GM12864 (cell line): ENCODE data around the gene HSDL1.

Source experiments
- DNase-seq: peaks from one replicate; pipeline ENCODE4 v3.0.0-alpha.2; 2011; ENCODE audit warnings: low read depth
- H3K4me3 ChIP-seq: 2 replicates; pipeline ENCODE4 v1.5.1; 2011; ENCODE audit warnings: mild to moderate bottlenecking, low read depth, low read length, control low read depth
- TF ChIP-seq, protein P1 (sequence below): IDR thresholded peaks from 2 replicates; pipeline ENCODE4 v1.5.1; 2011; ENCODE audit warnings: low read depth, mild to moderate bottlenecking, moderate library complexity, low read length, control low read depth, inconsistent platforms; ENCODE audit errors: missing control alignments

HSDL1 gene

GRCh38 chr16:84138824-84139627 is 6.0 kb downstream of the HSDL1 start:
- TF ChIP-seq, protein P1, sequence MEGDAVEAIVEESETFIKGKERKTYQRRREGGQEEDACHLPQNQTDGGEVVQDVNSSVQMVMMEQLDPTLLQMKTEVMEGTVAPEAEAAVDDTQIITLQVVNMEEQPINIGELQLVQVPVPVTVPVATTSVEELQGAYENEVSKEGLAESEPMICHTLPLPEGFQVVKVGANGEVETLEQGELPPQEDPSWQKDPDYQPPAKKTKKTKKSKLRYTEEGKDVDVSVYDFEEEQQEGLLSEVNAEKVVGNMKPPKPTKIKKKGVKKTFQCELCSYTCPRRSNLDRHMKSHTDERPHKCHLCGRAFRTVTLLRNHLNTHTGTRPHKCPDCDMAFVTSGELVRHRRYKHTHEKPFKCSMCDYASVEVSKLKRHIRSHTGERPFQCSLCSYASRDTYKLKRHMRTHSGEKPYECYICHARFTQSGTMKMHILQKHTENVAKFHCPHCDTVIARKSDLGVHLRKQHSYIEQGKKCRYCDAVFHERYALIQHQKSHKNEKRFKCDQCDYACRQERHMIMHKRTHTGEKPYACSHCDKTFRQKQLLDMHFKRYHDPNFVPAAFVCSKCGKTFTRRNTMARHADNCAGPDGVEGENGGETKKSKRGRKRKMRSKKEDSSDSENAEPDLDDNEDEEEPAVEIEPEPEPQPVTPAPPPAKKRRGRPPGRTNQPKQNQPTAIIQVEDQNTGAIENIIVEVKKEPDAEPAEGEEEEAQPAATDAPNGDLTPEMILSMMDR: no peak
- no peak overlapping the region for H3K4me3 ChIP-seq
- no peak for DNase-seq

GRCh38 chr16:84138500-84138823 is 6.5 kb downstream of the HSDL1 start:
- no peak for DNase-seq
- H3K4me3 ChIP-seq: no peak overlapping the region
- TF ChIP-seq, protein P1: no peak

DNA sequence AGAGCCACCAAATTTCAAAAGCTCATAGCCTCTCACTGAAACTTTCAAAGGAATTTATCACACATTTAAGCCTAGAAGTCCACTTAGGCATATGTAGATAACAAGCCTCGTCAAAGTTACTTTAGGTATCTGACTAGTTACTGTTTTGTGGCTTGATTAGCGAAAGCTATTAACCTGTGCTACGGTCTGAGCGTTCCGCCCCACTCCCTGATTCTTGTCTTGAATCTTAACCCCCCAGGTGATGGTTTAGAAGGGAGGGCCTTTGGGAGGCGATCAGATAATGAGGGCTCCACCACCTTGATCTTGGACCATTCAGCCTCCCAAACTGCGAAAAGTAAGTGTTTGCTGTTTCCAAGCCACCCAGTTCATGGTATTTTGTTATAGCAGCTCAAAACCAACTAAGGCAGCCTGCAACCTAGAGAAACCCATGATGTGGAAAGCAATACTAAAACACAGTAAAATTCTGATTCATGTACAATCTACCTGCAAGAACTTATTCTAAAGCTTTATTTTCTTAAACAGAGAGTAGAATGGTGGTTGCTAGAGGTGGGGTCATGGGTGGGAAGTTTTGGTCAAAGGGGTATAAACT is 7.1 kb downstream of the HSDL1 start:
- DNase-seq: no peak
- TF ChIP-seq, protein P1: no peak
- H3K4me3 ChIP-seq: no peak overlapping the region

GRCh38 chr16:84137287-84137686 is 7.7 kb downstream of the HSDL1 start:
- no peak for DNase-seq
- TF ChIP-seq, protein P1: no peak
- no peak overlapping the region for H3K4me3 ChIP-seq

DNA sequence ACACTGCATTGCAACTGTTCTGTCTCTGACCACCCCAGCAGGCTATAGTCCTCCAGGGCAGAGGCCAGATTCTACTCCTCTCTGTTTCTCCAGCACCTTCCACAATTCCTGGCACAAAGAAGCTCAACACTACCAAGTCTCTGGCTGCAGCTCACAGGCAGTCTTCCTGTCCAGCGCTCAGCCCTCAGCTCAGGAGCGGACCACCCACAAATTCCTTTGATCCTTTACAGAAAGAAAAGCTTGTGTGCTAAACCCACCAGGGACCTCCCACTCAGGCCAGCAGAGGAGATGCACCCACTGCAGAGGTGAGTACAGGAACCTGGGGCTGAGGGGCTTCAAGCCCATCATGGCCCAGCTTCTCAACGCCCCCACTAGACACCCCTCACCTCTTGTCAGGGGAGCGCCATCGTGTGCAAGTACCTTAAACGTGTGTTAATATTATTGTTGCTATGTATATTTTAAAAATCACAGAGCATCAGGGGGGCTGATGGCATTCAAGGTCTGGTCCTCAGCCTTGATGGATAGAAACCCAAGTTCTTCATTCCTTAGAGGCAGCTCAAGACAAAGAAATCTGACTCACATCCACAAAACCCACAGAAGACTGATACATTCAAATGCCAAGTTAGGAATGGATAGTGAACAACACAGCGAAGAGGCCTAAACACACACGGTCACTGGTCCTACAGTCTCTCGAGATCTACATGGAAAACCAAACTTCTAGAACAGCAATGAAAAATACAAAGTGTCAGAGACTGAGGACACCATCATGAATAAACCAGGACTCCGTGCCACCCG is 8.4 kb downstream of the HSDL1 start:
- H3K4me3 ChIP-seq: no peak overlapping the region
- TF ChIP-seq, protein P1: no peak
- DNase-seq: no peak

- TF ChIP-seq, protein P1: no peak
These were observed 12.3 kb downstream of the HSDL1 start for GRCh38 chr16:84132527-84133285.

More at GRCh38 chr16:84132527-84133285, 12.3 kb downstream of the HSDL1 start:
- no peak overlapping the region for H3K4me3 ChIP-seq
- DNase-seq: no peak
